ENCODE data around the gene IRF2BP2. TPM values are rescaled to one million over a fixed set of nuclear protein-coding genes. Genes with fewer than 3 reads are reported as not detected.

Gene IRF2BP2
- total and polyA plus RNA-seq, 2 of the 13 experiments (the other 11 are each of a cell fraction or from before 2014, with no cell fraction given) = 140 to 147 TPM

- TF ChIP-seq, protein P1, sequence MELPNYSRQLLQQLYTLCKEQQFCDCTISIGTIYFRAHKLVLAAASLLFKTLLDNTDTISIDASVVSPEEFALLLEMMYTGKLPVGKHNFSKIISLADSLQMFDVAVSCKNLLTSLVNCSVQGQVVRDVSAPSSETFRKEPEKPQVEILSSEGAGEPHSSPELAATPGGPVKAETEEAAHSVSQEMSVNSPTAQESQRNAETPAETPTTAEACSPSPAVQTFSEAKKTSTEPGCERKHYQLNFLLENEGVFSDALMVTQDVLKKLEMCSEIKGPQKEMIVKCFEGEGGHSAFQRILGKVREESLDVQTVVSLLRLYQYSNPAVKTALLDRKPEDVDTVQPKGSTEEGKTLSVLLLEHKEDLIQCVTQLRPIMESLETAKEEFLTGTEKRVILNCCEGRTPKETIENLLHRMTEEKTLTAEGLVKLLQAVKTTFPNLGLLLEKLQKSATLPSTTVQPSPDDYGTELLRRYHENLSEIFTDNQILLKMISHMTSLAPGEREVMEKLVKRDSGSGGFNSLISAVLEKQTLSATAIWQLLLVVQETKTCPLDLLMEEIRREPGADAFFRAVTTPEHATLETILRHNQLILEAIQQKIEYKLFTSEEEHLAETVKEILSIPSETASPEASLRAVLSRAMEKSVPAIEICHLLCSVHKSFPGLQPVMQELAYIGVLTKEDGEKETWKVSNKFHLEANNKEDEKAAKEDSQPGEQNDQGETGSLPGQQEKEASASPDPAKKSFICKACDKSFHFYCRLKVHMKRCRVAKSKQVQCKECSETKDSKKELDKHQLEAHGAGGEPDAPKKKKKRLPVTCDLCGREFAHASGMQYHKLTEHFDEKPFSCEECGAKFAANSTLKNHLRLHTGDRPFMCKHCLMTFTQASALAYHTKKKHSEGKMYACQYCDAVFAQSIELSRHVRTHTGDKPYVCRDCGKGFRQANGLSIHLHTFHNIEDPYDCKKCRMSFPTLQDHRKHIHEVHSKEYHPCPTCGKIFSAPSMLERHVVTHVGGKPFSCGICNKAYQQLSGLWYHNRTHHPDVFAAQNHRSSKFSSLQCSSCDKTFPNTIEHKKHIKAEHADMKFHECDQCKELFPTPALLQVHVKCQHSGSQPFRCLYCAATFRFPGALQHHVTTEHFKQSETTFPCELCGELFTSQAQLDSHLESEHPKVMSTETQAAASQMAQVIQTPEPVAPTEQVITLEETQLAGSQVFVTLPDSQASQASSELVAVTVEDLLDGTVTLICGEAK (IDR thresholded peaks at IDR 0.05) = no peak
- TF ChIP-seq, protein P1 (CRISPR knock-in tag; IDR thresholded peaks at IDR 0.05) = no peak
- no peak for TF ChIP-seq ATF7 (IDR thresholded peaks at IDR 0.05)
- no peak; the same call in 1 of the 2 replicates for TF ChIP-seq ATF7 (CRISPR knock-in tag; IDR thresholded peaks at IDR 0.05)
- no peak for TF ChIP-seq ZSCAN12 (CRISPR knock-in tag; IDR thresholded peaks at IDR 0.05)
- peak; percentile 67 for TF ChIP-seq ZFX (CRISPR knock-in tag; IDR thresholded peaks at IDR 0.05; ENCODE audit: low read depth)
- 0 out of 2 replicates have a peak, but pooled peaks have one; percentile 27 for TF ChIP-seq ZNF337 (CRISPR knock-in tag; IDR thresholded peaks at IDR 0.05; ENCODE audit: borderline replicate concordance, low read depth)
- no peak for TF ChIP-seq ZBTB33 (CRISPR knock-in tag; IDR thresholded peaks at IDR 0.05)
- TF ChIP-seq, protein P2, sequence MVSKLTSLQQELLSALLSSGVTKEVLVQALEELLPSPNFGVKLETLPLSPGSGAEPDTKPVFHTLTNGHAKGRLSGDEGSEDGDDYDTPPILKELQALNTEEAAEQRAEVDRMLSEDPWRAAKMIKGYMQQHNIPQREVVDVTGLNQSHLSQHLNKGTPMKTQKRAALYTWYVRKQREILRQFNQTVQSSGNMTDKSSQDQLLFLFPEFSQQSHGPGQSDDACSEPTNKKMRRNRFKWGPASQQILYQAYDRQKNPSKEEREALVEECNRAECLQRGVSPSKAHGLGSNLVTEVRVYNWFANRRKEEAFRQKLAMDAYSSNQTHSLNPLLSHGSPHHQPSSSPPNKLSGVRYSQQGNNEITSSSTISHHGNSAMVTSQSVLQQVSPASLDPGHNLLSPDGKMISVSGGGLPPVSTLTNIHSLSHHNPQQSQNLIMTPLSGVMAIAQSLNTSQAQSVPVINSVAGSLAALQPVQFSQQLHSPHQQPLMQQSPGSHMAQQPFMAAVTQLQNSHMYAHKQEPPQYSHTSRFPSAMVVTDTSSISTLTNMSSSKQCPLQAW (CRISPR knock-in tag; IDR thresholded peaks at IDR 0.05) = no peak
These were observed 7.4 kb downstream of the IRF2BP2 start (continued) for GRCh38 chr1:234602334-234603220.

Measured in HepG2 (cell line).